ENCODE measurements around the gene HPS3. TPM values are rescaled to one million over a fixed set of nuclear protein-coding genes. Genes with fewer than 3 reads are reported as not detected.

Gene HPS3
- polyA plus RNA-seq, 2 of the 4 experiments (the other 2 are of a cell fraction): 28.4 to 48.0 TPM

DNA sequence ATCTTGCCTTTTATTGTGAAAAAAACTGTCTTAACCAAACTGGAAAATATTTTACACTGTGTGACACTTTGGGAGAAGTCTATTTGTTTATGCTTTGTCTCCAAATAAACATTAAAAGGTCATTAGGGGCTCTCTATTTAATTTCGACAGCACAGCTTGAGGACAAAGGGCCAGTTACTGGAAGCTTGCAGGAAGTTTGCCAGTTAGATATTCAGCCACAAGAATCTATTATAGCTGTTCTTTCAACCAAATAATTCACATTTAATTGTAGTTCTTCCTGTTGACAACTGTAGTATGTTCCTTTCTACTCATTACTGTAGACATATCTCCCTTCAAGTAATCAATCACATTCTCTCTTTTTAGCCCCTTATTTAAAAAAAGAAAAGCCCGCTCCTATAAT lies 86.1 kb downstream of the HPS3 start (continued):
- TF ChIP-seq EHF (CRISPR knock-in tag; IDR thresholded peaks at IDR 0.05): no peak

DNA sequence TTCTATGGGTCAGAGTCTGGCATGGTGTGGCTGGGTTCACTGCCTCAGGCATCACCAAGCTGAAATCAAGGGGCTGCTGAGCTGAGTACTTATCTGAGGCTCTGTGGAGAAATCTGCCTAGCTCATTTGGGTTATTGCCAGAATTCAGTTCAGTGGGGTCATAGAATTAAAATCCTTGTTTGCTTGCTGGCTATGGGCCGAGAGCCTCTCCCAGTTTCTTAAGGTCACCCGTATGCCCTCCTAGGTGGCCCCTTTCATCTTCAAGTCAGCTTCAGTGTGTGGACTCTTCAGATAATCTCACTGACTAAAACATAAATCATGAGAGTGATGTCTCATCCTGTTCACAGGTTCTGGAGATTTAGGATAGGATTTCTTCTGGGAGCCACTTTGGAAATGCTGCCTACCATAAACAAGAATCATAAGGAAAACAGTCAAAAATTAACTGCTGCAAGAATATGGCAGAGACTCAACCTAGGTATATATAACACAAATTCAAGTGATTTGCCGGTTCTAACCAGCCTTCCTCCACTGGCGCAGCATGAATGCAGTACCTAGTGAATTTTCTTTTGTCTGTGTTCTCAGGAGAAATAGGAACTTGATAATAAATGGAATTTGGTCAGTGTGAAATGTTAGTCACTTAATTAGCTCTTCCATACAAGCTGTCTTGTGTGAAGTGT lies 86.9 kb downstream of the HPS3 start:
- ATAC-seq (peak; percentile 82 to 91), DNase-seq (ENCODE audit: low read depth in 1 of 2, low spot score in 1 of 2) (peak in 1 of 2 experiments; percentile 93), FAIRE-seq (peak; percentile 56)
- 21% methylated on average over 4 of the region's 4 CpGs for WGBS (ENCODE audit: missing lambda C conversion rate)
- CTCF ChIA-PET: interaction anchor here (1.0 to 2.2 kb wide), 2 partner anchors 22 to 96 kb away, joined by 3 to 10 read pairs; no protein-coding TSS in a partner anchor
- POLR2A ChIA-PET: interaction anchor here (0.8 to 2.1 kb wide), 2 partner anchors 37 to 86 kb away, joined by 4 to 13 read pairs; no protein-coding TSS in a partner anchor
- peaks cover 43% of the 10 kb centered on the region for H3K4me1 ChIP-seq
- no peaks in the 10 kb centered on the region for H3K9me3 ChIP-seq
- no peak overlapping the region for H3K4me3 ChIP-seq
- peak overlapping the region; percentile 56 for H3K4me2 ChIP-seq
- peak overlapping the region; percentile 62 to 86 for H3K27ac ChIP-seq
- TF ChIP-seq, protein P1, sequence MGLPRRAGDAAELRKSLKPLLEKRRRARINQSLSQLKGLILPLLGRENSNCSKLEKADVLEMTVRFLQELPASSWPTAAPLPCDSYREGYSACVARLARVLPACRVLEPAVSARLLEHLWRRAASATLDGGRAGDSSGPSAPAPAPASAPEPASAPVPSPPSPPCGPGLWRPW (IDR thresholded peaks at IDR 0.05): no peak
- TF ChIP-seq FOSL2 (IDR thresholded peaks at IDR 0.05) (no peak; the same call in 1 of the 2 replicates), FOSL2 (CRISPR knock-in tag; IDR thresholded peaks at IDR 0.05) (peak; percentile 72), CHD4 (IDR thresholded peaks at IDR 0.05; ENCODE audit: borderline replicate concordance) (no peak), NPAS2 (CRISPR knock-in tag; IDR thresholded peaks at IDR 0.05; ENCODE audit: borderline replicate concordance) (no peak), PHF8 (IDR thresholded peaks at IDR 0.05; ENCODE audit: borderline replicate concordance, low read depth) (no peak), EHF (CRISPR knock-in tag; IDR thresholded peaks at IDR 0.05) (no peak), NR3C1 (IDR thresholded peaks at IDR 0.05) (no peak), TFCP2L1 (CRISPR knock-in tag; IDR thresholded peaks at IDR 0.05) (no peak), SMC3 (IDR thresholded peaks at IDR 0.05) (peak; percentile 17; the same call in 2 of the 3 replicates), CEBPB (IDR thresholded peaks at IDR 0.05) (peak in 1 of 2 experiments; percentile 49; a peak in 2 of 4 replicates), RCOR1 (IDR thresholded peaks at IDR 0.05; ENCODE audit: low read depth, low read length) (no peak), RAD21 (conservative IDR thresholded peaks at IDR 0.05 in 1 of 2, IDR thresholded peaks at IDR 0.05 in 1 of 2) (peak in 1 of 2 experiments; percentile 48; a peak in 2 of 5 replicates), GATA3 (IDR thresholded peaks at IDR 0.05; ENCODE audit: borderline replicate concordance) (peak; percentile 88), CBX8 (IDR thresholded peaks at IDR 0.05) (no peak), FOXS1 (CRISPR knock-in tag; IDR thresholded peaks at IDR 0.05) (no peak), MAZ (IDR thresholded peaks at IDR 0.05; ENCODE audit: borderline replicate concordance, low read depth, low read length) (no peak), JUN (IDR thresholded peaks at IDR 0.05) (peak; percentile 85 to 89), ZNF302 (CRISPR knock-in tag; IDR thresholded peaks at IDR 0.05) (no peak), SREBF2 (IDR thresholded peaks at IDR 0.05) (no peak)
- TF ChIP-seq, protein P2, sequence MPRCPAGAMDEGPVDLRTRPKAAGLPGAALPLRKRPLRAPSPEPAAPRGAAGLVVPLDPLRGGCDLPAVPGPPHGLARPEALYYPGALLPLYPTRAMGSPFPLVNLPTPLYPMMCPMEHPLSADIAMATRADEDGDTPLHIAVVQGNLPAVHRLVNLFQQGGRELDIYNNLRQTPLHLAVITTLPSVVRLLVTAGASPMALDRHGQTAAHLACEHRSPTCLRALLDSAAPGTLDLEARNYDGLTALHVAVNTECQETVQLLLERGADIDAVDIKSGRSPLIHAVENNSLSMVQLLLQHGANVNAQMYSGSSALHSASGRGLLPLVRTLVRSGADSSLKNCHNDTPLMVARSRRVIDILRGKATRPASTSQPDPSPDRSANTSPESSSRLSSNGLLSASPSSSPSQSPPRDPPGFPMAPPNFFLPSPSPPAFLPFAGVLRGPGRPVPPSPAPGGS (IDR thresholded peaks at IDR 0.05): peak; percentile 83
- TF ChIP-seq, protein P3, sequence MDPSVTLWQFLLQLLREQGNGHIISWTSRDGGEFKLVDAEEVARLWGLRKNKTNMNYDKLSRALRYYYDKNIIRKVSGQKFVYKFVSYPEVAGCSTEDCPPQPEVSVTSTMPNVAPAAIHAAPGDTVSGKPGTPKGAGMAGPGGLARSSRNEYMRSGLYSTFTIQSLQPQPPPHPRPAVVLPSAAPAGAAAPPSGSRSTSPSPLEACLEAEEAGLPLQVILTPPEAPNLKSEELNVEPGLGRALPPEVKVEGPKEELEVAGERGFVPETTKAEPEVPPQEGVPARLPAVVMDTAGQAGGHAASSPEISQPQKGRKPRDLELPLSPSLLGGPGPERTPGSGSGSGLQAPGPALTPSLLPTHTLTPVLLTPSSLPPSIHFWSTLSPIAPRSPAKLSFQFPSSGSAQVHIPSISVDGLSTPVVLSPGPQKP (IDR thresholded peaks at IDR 0.05; ENCODE audit: low read depth, low read length): no peak
- TF ChIP-seq, protein P4, sequence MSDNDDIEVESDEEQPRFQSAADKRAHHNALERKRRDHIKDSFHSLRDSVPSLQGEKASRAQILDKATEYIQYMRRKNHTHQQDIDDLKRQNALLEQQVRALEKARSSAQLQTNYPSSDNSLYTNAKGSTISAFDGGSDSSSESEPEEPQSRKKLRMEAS (IDR thresholded peaks at IDR 0.05): 0 out of 2 replicates have a peak, but pooled peaks have one; percentile 16
- TF ChIP-seq, protein P5, sequence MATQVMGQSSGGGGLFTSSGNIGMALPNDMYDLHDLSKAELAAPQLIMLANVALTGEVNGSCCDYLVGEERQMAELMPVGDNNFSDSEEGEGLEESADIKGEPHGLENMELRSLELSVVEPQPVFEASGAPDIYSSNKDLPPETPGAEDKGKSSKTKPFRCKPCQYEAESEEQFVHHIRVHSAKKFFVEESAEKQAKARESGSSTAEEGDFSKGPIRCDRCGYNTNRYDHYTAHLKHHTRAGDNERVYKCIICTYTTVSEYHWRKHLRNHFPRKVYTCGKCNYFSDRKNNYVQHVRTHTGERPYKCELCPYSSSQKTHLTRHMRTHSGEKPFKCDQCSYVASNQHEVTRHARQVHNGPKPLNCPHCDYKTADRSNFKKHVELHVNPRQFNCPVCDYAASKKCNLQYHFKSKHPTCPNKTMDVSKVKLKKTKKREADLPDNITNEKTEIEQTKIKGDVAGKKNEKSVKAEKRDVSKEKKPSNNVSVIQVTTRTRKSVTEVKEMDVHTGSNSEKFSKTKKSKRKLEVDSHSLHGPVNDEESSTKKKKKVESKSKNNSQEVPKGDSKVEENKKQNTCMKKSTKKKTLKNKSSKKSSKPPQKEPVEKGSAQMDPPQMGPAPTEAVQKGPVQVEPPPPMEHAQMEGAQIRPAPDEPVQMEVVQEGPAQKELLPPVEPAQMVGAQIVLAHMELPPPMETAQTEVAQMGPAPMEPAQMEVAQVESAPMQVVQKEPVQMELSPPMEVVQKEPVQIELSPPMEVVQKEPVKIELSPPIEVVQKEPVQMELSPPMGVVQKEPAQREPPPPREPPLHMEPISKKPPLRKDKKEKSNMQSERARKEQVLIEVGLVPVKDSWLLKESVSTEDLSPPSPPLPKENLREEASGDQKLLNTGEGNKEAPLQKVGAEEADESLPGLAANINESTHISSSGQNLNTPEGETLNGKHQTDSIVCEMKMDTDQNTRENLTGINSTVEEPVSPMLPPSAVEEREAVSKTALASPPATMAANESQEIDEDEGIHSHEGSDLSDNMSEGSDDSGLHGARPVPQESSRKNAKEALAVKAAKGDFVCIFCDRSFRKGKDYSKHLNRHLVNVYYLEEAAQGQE (IDR thresholded peaks at IDR 0.05): no peak
- TF ChIP-seq, protein P6, sequence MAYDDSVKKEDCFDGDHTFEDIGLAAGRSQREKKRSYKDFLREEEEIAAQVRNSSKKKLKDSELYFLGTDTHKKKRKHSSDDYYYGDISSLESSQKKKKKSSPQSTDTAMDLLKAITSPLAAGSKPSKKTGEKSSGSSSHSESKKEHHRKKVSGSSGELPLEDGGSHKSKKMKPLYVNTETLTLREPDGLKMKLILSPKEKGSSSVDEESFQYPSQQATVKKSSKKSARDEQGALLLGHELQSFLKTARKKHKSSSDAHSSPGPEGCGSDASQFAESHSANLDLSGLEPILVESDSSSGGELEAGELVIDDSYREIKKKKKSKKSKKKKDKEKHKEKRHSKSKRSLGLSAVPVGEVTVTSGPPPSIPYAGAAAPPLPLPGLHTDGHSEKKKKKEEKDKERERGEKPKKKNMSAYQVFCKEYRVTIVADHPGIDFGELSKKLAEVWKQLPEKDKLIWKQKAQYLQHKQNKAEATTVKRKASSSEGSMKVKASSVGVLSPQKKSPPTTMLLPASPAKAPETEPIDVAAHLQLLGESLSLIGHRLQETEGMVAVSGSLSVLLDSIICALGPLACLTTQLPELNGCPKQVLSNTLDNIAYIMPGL (CRISPR knock-in tag; IDR thresholded peaks at IDR 0.05; ENCODE audit: borderline replicate concordance): no peak
- TF ChIP-seq, protein P7, sequence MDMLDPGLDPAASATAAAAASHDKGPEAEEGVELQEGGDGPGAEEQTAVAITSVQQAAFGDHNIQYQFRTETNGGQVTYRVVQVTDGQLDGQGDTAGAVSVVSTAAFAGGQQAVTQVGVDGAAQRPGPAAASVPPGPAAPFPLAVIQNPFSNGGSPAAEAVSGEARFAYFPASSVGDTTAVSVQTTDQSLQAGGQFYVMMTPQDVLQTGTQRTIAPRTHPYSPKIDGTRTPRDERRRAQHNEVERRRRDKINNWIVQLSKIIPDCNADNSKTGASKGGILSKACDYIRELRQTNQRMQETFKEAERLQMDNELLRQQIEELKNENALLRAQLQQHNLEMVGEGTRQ (IDR thresholded peaks at IDR 0.05): no peak
